ELR (cell line): ENCODE measurements around the gene GPR89A.
A peak's percentile ranks its signal among the peaks of the same experiment; 100 is the strongest.
"Not testable (repeated sequence)": the region's sequence is repeated elsewhere in the genome, so short reads cannot be mapped to it uniquely, and the experiment has no call there.

Experiments
- DNase-seq: peaks from one replicate; pipeline ENCODE4 v3.0.0-alpha.2; 2015; ENCODE audit warnings: low read depth

The GPR89A gene

GRCh38 chr1:145607833-145608733, at the start of gene GPR89A:
TSS of gene GPR89A (plus strand) at chr1:145607988. CDS start at chr1:145608134, 146 bp downstream.
- DNase-seq = peak; percentile 93

- DNase-seq = not testable (repeated sequence)
Measured at GRCh38 chr1:145586820-145587219, 21.0 kb upstream of the GPR89A start.

- DNase-seq = not testable (repeated sequence)
Measured at GRCh38 chr1:145590806-145591205, 17.0 kb upstream of the GPR89A start.

- not testable (repeated sequence) for DNase-seq
Measured at GRCh38 chr1:145592347-145592746, 15.4 kb upstream of the GPR89A start.

- not testable (repeated sequence) for DNase-seq
Measured at GRCh38 chr1:145595421-145595820, 12.4 kb upstream of the GPR89A start.

GRCh38 chr1:145596236-145596635, 11.6 kb upstream of the GPR89A start:
- DNase-seq = not testable (repeated sequence)

GRCh38 chr1:145599426-145599825, 8.4 kb upstream of the GPR89A start:
- DNase-seq = not testable (repeated sequence)

DNA sequence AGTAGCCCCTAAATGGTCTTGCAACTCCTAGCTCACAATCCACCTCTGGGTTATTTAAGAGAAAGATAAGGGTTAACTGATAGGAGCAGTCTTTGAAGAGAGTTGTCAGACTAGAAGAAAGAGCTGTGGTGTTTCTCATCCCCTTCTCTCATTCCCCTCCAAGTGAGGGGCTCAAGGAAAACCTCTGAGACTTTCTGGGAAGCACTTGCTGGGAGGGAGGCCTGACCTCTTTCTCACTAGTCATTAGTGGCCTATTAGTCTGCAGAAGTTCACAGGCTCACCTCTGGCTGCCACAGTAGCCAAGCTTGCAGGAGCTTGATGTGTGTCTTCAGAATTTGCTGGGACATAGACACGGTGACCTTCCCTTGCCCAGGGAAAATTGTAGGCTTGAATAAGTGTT, 6.2 kb upstream of the GPR89A start:
- no peak for DNase-seq

GRCh38 chr1:145606840-145607239, 948 bp upstream of the GPR89A start:
- DNase-seq = not testable (repeated sequence)

GRCh38 chr1:145607289-145607688, 499 bp upstream of the GPR89A start:
- DNase-seq = not testable (repeated sequence)

- not testable (repeated sequence) for DNase-seq
Measured at GRCh38 chr1:145610744-145611143, 3.0 kb downstream of the GPR89A start.

DNA sequence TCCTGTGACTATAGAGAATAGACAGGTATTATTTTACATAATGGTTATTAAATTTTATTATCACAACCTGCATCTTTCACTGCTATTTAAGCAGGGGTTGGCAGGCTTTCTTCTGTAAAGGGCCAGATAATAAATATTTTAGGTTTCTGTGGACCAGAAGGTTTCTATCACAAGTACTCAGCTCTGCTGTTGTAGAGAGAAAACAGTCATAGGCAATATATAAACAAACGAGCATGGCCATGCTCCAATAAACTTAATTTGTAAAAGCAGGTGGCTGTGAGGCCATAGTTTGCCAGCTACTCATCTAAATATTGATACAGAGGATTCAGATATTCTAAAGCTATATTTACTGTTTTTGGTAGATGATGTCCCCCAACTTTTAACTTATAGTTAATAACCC, 12.3 kb downstream of the GPR89A start:
- DNase-seq = not testable (repeated sequence)

DNA sequence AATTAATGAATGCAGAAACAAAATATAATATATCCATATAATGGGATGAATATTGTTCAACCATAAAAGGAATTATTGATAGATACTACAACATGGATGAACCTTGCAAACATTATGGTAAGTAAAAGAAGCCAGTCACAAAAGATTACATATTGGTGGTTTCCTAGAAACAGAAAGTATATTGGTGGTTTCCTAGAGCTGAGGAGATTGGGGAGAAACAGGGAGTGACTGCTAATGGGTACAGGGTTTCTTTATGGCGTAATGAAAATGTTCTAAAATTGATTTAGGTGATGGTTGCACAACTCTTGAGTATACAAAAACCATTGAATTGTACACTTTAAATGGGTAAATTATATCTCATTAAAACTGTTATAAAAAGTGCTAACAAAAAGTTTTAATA, 14.4 kb downstream of the GPR89A start:
- DNase-seq = not testable (repeated sequence)

DNA sequence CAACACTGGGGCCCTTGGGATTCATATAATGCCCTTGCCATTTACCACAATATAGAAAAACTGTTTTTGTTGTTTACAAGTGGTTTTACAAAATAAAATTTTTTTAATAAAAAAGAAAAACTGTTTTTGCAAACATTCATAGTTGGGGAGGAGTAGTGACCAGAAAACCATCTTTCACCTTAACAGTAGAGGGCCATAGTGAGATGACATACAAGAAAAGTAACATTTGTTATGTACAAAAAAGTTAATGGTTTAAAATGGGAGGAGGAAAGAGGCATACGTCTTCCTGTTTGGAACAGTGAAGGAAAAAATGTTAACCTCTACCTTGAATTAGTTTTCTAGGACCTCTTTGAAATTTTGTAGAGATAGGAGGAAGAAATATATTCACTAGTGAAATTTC, 28.4 kb downstream of the GPR89A start:
- not testable (repeated sequence) for DNase-seq

DNA sequence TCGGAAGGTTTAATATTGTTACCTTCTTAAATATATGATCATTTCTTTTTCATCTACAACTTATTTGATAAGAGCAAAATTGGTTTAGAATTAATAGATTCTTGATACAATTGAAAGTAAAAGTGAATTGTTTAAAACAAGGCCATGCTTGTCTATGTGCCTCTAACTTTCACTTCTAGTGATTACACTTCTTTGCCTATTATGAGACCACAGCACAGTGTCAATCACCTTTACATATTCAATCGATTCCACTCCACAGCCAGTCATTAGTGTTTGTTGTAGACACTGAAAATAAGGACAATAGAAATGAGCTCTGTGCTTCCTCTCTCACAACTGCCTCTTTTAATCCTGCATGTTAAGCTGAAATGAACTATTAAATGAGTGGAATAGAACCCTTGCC, 34.1 kb downstream of the GPR89A start:
- not testable (repeated sequence) for DNase-seq

- not testable (repeated sequence) for DNase-seq
Measured at GRCh38 chr1:145643990-145644389, 36.2 kb downstream of the GPR89A start.

- not testable (repeated sequence) for DNase-seq
Measured at GRCh38 chr1:145656245-145656943, 48.6 kb downstream of the GPR89A start.

DNA sequence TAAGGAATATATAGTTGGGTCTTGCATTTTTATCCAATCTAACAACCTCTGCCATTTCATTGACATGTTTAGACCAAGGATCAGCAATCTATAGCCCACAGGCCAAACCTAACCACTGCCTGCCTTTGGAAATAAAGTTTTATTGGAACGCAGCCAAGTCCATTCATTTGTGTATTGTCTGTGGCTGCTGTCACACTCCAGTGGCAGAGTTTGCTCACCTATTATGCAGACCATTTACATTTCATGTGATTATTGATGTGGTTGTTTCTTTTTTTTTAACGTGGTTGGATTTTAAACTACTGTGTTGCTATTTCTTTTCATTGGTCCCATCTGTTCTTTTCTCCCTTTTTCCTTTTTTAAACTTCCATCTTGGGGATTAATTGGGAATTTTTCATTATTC, 54.7 kb downstream of the GPR89A start:
- not testable (repeated sequence) for DNase-seq

DNA sequence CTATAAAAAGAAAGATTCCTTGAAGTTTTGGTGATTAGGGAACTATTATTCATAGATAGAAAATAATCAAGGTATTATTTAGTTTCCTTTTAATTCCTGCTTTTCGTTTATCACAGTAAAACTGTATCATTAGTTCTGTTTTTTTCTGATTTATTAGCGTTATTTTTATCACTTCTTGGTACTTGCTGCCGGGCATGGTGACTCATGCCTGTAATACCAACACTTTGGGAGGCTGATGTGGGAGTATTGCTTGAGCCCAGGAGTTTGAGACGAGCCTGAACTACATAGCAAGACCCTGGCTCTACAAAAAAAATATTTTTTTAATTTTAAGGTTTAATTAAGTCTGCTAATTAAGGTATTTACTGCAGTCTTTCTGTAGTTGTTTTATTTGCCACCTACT, 57.2 kb downstream of the GPR89A start:
- DNase-seq = peak; percentile 11

DNA sequence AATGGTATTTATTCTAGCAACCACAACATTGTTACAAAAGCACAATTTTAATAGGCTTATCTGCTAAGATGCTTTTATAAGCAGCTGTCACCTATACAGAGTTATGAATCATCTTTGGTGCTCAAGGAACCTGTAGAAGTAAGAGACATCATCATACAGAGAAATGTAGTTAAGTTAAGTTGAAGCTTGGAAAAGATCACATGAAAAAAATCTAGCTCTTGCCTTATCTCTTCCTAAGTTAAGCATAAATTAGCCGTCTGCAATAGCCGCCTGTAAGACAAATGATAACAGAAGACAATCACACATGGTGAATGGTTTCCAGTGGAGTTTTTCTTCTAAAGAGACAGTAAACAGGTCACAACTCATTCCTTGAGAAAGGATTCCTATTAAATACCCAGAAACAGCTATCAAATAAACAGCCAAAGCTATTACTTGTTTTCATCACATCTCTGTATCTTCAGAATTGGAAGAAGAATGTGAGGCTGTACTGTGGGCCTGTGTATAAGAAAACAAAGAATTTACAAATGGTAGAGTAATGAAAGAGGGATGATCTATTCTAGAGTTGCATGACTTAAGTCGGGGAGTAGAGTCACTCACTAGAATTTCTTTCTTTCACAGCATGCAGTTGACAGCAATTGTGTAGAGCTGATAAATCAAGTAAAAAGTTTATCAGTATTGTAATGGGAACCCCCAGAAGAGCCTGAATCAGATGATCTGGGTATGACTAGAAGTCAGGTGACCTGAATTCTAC, 63.4 kb downstream of the GPR89A start:
- not testable (repeated sequence) for DNase-seq

- DNase-seq = not testable (repeated sequence)
Measured at GRCh38 chr1:145673217-145673616, 65.4 kb downstream of the GPR89A start.

DNA sequence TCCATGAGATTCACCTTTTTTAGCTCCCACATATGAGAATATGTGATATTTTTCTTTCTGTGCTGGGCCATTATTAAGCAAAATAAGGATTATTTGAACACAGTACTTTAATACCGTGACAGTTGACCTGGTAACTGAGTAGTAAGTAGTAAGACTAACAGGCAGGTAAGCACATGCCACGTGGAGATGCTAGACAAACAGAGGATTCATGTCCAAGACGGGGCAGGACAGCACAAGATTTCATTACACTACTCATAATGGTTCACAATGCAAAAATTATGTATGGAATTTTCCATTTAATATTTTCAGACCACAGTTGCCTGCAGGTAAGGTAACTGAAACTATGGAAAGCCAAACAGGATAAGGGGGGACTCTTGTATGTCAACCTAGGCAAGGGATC, 77.1 kb downstream of the GPR89A start:
- not testable (repeated sequence) for DNase-seq
